GM10847 (cell line): ENCODE results near the gene TEPSIN.

Source experiments
- POLR2A ChIP-seq: IDR thresholded peaks from 2 replicates; pipeline ENCODE4 v1.6.1; 2011; ENCODE audit not compliant: insufficient read length; ENCODE audit errors: extremely low read depth

The TEPSIN gene

DNA sequence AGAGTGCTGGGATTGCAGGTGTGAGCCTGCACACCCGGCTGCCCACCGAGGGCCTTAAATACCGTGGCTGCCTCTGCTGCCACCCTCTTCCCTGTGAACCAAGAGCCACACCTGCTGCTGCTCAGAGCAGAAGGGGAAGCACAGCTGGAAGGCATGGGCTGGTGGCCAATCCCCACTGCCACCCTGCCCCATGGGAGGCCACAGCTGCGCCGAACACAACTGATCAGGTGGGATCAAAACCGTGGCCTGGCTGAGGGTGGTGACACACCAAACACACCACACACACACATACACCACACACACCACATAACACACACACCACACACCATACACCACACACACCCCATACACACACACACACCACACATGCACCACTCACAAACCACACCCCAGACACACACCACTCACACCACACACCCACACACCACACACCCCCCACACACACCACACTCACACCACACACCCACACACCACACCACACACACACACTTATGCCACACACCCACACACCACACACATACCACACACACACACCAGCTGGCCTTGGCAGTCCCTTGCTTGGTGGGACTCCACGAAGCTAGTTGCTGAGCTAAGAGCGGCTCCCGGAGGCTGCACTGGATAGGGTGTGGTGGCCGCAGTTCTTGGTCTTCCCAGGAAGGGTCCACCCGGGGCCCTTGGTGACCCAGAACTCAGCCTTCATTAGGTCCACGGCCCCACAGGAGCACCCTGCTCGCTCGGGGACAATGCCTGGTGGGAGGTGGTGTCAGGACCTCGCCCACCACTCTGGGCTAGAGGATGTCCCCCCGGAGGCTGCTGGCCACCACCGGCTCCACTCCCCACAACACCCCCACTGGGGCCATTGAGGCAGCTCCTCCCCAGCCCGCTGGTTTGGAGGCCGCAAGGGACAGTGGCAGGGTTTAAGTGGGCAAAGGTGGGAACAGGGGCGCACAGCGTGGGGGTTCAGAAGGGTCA lies 31.0 kb downstream of the TEPSIN start:
- TF ChIP-seq POLR2A, result no peak

DNA sequence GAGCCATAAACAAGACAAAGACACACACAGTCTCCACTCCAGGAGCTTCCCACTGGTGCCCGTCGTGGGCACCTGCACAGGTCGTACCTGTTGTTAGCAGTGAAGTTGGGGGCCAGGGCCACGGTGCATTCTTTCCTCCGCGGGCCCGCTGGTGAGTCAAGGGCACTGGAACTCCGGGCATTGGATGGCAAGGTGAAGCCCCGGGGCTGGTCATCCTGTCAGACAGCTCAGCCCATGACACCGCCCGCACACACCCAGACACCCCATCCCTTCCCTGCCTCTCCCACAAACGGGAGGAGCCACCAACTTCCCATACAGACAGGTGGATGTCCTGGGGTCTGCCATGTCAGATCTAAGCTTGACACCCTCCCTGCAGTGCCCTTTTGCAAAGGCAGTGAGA lies 32.2 kb downstream of the TEPSIN start:
- no peak for TF ChIP-seq POLR2A

DNA sequence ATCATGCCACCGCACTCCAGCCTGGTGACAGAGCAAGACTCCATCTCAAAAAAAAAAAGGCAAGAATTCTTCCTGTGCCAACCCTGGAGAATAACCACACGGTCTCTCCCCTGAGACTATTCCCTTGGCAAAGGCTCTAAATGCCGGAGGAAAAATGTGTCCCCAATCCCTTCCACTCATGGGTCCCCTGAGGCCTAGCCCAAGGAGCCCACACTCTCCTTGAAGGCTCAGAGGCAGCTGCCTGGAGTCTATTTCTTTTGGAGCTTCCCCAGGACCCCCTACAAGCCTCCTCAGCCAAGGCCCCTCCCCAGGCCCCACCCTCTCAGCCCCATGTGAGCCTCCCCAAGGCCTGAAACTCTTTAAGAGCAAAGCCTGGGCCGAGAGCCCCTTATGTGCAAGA lies 32.7 kb downstream of the TEPSIN start:
- TF ChIP-seq POLR2A, result no peak

DNA sequence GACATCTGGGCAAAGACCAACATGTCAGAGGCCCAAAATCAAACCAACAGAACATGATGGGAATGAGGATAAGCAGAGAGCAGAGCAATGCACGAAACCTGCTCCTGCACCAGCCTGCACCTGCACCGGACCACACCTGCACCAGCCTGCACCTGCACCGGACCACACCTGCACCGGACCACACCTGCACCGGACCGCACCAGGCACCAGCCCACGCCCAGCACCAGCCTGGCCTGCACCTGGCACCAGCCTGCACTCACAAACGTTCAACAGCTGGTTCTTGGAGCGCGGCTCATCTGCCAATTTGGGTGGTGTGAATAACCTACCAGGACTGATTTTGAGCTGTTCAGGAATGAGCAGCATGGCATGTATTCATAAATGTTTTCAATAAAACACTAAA lies 34.3 kb downstream of the TEPSIN start:
- no peak for TF ChIP-seq POLR2A

DNA sequence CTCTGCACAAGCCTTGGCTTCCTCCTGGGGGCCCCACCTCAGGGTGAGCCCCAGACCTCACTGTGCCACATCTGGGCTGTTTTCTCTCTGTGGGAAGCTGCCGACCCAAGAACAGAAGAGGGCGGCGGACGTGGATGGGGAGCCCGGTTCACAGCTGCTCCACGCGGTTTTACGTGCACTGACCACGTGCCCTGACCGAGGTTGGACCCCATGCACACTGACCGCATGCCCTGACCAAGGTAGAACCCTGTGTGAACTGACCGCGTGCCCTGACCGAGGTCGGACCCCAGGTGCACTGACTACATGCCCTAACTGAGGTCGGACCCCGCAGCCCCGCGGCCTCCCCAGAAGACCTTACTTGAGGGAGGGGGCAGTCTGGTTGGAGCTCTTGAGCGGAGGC lies 35.7 kb downstream of the TEPSIN start:
- TF ChIP-seq POLR2A, result no peak

DNA sequence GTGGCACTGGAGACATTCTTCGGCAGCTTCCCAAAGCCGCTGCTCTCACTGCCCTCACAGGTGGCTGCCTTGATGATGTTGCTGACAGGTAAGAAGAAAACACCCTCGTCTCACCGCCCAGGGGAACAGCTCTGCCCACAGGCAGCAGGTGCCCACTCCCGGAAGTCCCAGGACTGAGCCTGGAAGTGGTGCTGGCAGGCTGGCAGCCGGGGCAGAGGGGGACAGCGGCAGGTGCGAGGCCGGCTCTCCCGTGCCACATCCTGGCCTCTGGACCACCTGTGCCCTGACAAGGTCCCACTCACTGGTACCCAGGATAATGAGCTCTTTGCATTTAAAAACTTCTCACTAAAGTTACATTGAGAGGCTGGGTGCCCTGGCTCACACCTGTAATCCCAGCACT lies 36.5 kb downstream of the TEPSIN start:
- TF ChIP-seq POLR2A, result no peak

DNA sequence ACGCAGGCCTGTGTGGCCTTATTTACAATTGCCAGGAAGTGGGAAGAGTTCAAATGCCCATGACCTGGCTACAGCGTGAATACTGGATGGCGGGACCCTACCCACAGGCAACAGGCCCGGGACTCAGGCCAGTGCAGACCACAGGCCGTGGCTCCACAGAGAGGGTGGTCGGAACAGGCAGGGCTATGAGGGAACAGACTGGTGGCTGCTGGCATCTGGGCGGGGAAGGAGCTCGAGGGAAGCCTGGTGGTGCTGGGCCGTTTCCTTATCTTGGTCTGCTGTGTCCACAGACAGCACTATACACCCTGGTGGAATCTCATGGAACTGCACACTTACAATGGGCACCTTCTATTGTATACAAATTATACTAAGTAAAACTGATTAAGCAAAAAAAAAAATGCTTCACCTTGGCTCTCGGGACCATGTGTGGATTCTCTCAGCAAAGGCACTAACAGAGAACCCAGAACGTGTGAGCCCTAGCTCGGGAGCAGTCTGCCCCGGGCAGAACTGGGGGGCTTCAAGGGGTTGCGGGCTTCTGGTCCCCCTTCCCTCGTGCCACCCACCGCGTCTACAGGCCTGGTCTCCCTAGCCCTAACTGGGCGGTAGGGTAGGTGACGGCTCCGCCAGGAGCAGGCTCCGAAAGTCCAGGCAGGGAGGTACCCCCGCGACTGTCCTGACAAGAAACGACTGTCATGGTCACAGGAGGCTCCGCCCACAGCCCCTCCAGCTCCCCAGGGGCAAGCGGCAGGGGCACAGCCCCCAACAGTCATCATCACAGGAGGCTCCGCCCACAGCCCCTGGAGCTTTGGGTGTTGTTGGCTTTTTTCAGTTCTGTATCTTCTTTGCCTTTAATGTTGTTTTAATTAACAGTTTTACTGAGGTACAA lies 37.9 kb downstream of the TEPSIN start:
- TF ChIP-seq POLR2A, result no peak

DNA sequence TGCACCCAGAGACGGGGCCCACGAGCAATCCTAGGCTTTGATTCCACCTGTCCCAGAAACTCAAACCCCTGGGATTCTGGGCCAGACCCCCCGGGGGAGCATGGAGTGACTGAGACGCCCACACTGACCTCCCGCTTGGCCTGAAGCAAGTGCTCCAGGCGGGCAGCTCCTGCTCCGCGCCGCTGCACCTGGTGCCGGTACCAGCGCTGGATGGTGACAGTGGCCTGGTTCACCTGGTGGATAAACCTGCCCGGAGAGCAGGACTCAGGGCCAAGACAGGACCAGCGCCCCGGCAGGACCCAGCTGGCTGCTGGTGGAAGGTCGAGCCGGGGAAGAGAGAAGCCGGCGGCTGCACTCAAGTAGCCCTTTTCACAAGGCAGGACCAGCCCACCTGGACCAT lies 38.7 kb downstream of the TEPSIN start:
- TF ChIP-seq POLR2A, result no peak

DNA sequence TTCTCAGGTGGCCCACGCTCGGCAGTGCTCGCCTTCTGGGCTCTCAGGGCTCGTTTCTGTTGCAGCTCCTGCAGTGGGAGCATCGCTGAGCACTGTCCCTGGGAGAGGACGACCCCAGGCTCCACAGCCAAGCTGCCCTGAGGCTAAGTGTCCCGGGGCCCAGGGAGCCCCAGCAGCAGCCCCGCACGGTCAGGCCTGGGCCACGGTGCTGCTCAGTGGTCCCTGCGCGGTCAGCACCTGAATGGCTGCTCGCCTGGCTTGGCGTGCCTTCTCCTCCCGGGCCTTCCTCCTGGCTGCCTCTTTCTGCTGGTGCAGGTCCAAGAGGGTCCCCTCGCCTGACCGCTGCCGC lies 39.4 kb downstream of the TEPSIN start:
- no peak for TF ChIP-seq POLR2A

DNA sequence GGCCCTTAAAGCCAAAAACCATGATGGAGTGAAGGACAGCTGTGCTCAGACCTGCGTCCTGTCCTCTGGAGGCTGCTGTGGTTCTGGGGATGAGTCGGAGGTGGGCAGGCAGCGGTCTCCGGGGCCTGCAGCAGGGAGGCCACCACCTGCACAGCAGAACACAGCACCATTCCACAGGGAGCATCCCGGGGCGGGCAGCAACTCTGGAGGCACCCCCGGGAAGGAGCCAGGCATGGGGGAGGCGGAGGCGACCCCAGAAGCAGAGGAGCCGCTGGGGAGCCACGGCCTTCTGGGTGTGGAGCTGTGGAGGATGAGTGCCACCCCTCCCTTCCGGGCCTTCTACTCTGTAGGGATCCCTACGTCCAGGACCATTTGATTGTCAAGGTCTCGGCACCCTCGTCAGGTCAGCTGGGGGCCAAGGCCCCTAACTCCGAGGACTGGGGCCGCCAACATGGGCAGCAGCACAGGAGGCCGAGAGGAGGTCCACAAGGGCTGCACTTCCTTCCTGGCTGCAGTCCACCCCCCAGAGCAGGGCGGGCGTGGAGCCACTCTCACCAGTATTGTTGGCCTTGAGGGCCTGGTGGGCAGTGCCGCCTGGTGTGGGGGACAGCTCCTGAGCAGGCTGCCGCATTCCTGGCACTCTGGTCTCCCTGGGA lies 39.9 kb downstream of the TEPSIN start:
- no peak for TF ChIP-seq POLR2A

DNA sequence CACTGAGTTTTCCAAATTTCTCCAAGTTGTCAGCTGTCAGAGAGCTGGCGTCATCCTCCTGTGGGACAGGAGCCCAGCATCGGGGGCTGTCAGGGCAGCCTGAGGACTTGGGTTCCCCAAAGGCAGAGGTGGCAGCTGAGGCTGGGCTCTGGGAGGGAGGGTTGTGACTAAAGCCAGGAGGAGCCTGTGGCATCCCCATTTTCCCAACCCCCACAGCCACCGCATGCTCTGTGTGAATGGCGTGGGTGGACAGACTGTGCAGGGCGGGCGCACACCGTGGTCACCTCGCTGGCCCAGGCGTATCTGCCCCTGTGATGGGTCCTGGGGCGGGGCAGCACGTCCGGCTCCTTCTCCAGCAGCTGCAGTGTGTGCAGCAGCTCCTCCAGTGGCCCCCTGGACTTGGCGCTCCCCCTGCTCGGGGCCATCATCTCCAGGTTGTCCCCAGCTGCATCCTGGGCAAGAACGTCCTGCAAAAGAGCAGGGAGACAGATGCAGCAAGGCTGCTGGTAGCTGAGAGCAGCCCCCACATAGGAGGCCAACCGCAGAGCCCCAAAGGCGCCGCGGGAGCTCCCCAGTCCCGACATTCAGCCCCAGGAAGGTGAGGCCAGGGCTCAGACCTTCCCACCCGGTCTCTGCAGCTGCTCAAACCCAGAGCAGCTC lies 40.9 kb downstream of the TEPSIN start:
- TF ChIP-seq POLR2A, result no peak

DNA sequence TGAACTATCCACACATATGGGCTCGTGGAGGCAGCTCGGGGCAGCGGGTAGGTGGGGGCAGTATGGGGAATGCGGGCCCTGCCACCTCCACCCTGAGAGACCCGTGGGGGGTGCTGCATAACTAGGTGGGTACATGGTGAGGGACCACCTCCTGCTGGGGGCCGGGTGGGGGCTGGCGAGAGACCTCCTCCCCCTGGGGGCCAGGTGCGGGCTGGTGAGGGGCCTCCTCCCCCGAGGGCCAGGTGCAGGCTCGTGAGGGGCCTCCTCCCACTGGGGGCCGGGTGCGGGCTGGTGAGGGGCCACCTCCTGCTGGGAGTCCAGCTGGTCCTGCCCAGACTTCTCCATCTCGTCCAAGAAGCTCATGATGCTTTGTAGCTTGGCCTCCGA lies 41.5 kb downstream of the TEPSIN start:
- TF ChIP-seq POLR2A, result no peak

DNA sequence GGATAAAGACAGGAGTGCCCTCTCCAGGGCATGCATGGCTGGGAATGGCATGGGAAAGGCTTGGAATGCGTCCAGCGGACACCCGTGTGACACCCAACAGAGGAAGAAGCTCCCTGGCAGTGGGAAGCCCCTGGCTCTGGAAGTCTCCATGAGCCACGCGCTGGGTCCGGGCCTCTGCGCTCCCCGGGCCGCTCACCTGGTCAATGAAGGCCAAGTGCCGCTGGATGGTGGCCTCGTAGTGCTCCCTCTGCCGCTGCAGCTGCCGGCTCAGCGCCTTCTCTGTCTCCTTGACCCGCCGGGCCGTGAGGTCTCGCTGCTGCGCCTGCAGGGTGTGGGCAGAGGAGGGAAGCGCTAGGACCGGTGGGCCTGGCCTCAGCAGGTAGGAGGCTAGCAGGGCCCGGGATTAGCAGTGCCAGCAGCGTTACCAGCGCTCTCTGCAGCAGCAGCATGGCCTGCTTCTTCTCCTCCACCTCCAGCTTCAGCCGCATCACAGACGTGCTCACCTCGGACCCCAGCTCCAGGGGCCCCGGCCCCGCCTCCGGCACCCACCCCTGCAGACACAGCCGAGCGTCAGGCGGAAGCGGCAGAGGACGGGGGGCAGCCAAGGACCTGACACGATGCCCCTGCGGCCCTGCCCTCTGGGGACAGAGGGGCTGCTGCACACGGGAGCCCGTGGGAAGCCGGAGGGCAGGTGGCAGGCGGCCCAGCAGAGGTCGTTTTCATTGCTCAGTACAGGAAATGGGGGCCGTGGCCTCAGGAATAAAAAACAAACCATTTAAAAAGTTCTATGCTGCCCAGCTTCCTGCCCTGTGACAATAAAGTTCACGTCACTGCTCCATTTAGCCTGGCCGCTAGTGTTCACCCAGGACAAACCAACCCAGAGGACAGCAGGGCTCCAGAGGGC lies 42.1 kb downstream of the TEPSIN start:
- no peak for TF ChIP-seq POLR2A

DNA sequence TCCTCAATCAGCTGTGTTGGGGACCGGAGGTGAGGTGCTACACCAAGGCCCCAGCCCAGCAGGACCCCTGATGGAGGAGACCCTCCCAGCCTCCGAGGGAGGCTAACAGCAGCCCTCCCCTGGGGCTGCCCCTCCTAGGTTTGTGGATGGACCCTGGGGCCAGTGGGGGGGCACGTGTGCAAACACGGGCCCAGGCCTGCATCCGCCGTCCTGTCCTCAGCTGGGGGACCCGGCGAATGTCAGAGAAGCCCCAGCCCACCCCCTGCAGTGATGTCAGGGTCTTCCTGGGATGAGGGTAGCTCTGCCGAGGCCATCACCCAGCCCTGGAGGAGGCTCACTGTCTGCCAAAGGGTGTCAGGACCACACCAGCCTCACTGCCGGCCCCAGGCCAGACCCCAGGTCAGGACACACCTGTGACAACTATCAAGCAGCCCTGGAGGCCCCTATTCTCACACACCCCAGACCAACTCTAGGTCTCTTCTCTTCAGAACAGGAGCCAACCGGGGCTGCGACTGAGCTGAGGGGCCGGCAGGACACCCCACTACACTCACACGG lies 42.8 kb downstream of the TEPSIN start:
- TF ChIP-seq POLR2A, result no peak
